HG02798 (cell line): ENCODE data around the gene XRCC5.
"Not testable (repeated sequence)": the region's sequence is repeated elsewhere in the genome, so short reads cannot be mapped to it uniquely, and the experiment has no call there.

Source experiments
- ATAC-seq: cut with Tn5 transposase; IDR thresholded peaks from one replicate; pipeline ENCODE4 v1.9.1; 2021; ENCODE audit warnings: mild to moderate bottlenecking; ENCODE audit not compliant: unreplicated experiment, poor library complexity

Gene XRCC5

DNA sequence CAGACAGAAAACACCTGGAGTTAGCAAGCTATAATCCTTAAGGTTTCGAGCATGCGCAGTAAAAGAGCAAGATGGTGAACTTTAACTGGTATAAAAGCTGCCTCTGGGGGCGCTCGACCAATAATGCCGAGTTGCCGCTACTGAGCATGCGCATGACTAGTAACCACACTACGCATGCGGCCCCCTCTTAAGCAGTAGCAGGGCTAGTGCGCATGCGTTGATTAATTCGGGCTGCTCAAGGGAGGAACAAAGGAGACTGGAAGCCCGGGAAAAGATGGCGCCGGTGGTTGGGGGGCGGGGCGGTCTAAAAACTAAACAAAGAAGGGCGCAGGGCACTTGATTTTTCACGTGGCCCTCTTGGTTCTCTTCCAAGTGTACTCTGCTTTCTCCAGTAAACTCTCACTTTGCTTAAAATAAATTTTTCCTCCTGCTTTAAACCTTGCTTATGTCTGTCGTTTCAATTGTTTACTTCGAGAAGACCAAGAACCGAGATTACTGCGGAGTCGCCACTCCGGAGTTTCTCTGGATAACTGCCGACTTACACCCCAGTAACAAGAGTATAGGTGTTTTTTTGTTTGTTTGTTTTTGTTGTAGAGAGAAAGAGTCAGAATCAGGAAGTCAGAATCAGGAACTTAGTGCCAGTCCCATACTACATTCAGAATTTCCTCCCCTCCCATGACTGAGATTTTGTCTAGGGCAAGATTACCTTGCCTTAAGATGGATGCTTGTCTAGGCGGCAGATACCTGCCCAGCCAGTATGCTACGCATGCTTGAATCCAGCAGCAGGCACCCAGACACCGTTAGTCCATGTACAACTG, 5.8 kb downstream of the XRCC5 start:
- peak; percentile 64 for ATAC-seq

DNA sequence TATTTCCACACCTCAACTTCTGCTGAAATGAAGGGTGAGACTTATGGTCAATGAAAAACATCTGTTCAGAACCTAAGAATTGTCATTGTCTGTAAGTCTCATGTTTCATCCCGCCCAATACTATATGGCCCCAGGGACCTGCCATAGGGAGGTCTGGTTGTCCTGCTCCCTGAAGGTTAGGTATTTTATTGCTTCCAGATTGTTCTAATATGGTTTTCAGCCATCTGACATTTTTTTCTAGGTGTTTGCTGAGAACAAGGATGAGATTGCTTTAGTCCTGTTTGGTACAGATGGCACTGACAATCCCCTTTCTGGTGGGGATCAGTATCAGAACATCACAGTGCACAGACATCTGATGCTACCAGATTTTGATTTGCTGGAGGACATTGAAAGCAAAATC, 7.3 kb downstream of the XRCC5 start:
- no peak for ATAC-seq

DNA sequence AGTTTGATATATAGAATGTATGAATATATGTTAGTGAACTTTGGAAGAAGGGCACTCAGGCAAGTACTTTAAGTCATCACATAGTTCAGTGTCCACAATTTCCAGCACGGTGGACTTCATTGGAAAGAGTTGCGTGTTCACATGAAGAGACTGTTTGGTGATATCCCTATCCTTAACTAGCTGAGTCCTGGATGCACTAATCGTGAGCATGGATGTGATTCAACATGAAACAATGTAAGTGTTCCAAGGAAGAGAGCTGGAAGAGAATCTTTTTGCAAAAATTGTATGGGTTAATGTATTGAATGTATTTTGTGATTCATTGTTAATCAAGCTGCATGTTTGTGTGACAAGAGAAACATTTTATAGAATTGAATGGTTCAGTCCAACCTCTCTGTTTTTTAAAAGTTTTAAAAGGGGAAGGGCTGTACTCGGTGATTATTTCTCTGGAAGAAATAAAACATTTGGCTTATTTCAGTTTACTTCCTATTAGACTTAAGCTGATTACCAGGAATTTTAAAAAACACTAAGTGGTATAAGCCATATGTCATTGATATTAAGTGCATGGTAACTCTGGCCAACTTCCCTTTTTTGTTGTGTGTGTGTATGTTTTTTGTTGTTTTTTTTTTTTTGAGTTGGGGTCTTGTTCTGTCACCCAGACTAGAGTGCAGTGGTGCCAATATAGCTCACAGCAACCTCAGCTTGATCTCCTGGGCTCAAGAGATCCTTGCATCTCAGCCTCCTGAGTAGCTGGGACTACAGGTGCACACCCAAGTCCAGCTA, 8.6 kb downstream of the XRCC5 start:
- ATAC-seq, result no peak

DNA sequence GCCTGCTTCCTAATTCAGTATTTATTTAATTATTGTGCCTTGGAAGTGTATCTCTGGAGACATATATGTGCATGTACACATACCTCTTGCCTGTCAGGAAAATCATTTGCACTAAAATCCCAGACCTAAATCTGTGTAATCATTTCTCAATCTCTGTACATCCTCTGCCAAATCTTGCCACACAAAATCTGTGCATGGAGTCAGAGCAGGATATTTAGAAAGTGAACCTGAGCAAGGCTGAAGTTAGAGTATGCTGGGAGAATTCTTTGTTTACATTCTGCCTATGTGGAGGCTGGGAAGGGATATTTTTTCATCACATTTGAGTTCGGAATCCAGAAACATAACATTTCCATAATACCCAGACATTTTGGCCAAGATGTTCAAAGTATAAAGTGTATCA, 9.3 kb downstream of the XRCC5 start:
- ATAC-seq, result no peak

DNA sequence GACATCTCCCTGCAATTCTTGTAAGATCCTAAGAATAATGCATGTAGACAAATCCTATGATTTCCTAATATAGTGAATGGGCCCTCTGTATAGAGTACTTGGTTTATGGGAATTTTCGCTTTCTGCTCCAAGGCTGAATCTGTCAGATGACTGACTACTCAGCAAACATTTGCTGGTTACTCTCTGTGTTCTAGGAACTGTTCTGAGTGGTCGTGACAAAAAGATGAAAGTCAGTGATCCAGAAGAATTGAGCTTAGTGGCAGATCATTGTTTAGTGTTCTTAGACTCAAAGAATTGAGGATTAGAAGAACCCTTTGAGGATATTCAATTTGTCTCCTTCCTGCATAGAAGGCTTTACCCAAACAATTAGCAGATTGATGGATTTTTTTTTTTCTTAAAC, 10.0 kb downstream of the XRCC5 start:
- ATAC-seq, result no peak

DNA sequence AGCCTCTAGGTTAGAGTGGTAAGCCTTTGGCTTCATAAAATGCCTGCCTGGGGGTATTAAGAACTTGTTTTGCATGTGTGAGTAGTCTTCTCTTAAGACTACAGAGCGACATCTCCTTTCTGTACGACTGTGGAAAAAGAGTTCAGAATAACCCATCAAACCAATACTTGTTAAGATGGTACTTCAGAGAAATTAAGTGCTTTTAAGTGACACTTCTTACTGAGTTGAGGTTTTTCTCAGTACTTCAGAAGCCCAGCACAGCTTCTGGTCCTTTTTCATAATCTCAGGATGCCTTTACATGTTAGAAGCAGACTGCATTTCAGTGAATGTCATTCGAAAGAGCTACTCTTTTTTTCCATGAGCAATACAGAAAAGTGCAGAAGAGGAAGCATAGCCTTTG, 10.8 kb downstream of the XRCC5 start:
- ATAC-seq, result no peak

DNA sequence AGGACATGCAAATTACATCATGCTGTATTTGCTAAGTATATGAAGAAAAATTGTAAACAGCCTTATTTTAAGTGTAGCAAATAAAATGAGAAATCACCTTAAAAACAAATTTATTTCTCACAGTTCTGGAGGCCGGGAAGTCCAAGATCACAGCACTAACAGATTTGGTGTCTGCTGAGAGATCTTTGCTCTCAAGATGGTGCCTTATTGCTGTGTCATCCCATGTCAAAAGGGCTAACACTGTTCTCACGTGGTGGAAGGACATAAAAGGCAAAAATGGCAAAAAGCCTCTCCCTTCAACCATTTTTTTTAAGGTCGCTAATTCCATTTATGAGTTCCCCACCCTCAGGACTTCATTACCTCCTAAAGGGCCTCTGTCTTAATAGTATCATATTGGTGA, 12.1 kb downstream of the XRCC5 start:
- no peak for ATAC-seq

DNA sequence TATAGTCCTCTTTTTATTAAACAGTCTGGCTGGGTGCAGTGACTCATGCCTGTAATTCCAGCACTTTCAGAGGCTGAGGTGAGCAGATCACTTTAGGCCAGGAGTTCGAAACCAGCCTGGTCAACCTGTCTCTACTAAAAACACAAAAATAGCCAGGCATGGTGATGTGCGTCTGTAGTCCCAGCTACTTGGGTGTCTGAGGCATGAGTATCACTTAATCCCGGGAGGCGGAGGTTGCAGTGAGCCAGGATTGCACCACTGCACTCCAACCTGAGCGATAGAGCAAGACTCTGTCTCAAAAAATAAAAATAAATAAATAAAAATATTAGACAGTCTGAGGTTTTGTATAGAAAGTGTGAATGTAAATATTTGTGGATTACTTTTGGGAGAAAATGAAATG, 17.8 kb downstream of the XRCC5 start:
- ATAC-seq, result no peak

DNA sequence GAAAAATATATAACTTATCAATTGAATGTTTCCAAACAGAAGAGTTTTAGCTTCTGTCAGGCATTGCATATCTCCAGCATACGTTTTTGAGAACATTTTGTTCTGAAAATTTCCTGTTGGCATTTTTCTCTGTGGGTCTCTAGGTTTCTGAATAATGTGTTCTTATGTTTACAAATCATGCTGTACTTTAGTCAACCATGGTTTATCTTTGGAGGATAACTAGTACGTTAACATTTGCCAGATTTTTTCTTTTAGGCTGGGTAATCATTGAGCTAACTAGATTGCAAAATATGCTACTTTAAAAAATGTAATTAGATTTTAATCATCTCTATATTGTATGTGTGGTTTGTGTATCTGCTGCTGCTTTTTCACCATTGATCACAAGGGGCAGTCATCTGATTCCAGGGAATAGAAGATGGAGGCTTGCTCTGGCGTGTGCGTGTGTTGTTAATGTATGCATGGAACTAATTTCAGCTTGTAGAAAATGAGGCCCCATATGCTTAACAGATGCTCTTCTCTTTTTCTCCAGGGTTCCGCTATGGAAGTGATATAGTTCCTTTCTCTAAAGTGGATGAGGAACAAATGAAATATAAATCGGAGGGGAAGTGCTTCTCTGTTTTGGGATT, 21.3 kb downstream of the XRCC5 start:
- ATAC-seq, result no peak

DNA sequence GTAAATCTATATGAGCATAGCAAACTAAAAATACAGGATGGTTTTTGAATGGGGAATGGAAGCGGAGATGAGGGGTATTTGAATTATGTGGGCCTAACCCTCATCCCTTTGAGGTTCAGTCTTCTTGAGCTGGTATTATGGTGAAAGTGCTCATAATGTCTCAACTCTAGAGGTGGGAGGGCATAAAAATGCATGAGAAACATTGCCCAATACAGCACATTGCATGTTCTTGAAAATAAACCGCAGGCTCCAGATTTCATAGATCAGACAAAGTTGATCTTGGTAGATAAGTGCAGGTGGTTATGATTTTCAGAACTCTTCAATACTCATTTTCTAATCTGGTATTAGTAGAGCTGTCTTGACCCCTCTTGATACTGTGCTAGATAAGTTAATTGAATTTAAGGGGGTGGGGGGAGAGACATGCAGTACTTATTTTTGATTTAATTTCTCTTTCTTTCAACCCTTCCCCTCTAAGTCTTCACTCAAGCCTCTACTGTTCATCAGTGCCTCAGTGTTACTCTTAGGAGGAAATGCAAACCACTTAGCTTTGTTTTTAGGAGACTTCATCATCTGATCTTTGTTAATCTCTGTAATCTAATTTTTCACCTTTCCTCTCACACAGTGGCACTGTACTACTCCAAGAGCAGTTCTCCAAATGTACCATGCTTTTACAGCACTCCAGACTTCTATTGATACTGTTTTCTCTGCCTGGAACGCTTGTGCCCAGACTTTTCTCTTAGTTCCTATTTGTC, 22.2 kb downstream of the XRCC5 start:
- ATAC-seq, result no peak

DNA sequence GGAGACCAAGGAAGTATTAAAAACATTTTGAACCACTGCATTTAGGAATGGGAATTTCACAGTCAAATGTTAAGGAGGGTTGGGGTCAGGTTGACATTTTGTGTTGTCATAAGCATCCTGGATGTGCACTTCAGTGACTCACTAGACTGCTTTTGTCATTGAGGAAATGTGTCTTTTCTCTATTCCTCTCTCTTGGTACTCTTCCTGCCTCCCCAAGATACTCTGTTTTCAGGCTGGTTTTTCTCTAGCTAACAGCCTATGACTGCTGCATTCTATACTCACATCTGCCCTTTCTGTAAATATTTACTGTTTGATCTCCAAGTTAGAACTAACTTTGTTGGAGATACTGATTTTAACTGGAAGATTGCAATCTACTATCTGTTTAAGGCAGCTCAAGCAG, 23.4 kb downstream of the XRCC5 start:
- no peak for ATAC-seq

DNA sequence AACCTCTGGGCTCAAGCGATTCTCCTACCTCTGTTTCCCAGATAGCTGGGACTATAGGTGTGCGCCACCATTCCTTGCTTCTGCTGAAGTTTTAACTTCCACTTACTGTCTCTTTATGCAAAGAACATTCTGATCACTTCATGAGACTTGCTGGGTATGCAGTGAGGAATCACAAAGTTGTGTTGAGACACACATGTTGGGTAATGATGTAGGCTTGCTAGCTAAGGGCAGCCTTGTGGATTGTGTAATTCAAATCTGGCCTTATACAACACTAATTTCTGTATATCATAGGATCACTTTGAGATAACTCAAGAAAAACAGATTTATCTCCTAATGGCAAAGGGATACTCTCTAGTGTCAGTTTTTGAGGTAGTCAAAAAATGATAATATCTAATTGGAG, 24.2 kb downstream of the XRCC5 start:
- no peak for ATAC-seq

DNA sequence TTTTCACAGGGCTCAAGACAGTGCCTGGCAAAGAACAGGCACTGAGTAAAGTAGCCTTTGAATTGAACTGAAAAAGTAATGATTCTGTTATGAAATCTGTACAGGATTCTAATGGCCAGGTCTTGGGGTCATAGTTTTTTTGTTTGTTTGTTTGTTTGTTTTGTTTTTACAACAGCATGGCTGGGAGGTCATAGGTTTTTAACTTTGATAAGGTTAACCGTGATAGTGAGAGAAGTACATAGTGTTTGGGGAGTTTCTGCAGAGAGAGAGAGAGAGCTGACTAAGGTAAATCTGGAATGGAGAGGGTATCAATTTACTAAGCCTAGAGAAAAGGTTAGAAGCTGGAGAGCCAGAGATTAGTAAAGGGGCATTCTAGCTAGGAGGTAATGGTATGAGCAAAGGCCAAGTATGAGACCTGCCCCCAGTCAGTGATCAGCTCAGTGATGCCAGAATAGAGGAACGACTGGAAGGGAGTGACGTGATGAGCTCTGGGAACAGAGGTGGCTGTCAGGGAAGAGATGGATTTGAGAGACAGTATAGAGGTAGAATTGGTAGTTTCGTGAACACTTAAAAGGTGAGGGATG, 25.9 kb downstream of the XRCC5 start:
- no peak for ATAC-seq

DNA sequence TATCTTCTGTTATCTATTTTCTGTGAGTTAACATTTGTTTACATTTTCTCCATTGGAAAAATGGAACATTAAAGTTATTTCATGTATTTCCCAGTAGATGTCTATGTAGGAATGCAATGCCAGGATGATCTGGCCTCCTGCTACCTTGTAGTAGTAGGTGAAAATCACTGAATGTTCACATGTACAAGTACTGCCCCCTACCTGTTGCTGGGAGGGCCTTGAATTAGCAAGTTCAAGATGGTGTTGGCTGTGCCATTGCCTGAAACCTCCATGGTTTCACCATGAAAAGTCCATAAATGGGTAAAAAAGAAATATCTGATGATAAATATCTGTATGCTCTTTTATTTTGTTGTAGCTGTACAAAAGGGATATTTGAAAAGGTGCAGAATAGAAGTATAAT, 30.7 kb downstream of the XRCC5 start:
- no peak for ATAC-seq

DNA sequence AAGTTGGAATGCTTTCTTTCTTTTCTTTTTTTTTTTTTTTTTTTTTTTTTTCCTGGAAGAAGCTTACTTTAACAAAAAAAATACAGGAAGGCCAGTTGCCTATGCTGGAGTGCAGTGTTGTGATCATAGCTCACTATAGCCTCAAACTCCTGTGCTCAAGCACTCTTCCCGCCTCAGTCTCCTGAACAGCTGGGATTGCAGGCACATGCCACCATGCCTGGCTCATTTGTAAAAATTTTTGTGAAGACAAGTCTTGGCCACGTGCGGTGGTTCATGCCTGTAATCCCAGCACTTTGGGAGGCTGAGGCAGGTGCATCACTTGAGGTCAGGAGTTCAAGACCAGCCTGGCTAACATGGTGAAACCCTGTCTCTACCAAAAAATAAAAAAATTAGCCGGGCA, 32.4 kb downstream of the XRCC5 start:
- not testable (repeated sequence) for ATAC-seq

DNA sequence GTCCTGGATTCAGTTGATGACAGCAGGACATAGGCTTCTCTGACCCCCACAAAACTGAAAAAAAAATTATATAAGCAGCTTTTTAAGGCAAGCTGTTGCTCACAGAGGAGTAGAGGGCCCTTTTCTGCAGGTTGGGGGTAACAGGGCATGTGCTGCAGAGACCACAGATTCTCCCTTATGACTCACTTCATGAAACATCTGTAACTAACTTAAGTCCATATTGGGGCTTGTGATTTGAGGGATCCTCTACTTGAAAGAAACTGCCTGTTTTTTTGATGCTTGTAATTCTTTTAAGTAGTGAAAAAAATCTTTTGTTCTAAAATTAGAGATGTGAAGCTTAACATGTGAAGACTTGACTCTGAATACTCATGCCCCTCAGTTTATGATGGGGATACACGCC, 33.4 kb downstream of the XRCC5 start:
- peak; percentile 98 for ATAC-seq

DNA sequence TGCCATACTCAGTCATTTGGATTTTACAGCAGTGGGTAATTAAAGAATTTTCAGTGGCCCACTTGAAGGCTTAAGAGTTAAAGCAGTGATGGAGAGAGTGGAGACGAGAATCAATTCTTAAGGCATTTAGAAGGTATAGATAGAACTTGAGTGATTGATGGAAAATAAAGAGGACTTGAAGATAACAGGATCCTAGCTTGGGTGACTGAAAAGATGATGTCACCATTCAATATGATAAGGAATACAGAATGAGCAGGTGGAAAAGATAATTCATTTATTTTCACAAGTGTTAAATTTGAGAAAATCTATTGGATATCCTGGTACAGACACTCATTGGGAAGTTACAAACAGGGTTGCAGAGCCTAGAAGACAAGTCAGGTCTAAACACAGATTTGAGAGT, 35.2 kb downstream of the XRCC5 start:
- ATAC-seq, result no peak

DNA sequence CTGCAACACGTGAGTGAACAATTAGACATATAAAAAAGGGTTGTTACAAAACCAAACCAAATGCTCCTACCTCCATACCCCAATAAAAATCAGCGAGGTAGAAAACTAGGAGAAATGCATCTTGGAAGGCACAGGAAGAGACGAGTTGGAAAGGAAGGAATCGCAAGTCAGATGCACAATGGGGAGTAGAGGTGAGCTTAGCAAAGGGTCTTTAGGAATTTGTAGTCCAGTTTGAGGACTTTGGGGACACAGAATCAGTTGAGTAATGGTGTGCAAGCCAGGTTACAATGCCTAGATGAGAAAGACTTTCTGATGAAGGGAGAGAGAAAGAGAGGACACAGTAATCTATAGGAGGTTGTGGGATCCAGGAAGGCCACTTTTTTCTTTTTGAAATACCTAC, 35.7 kb downstream of the XRCC5 start:
- no peak for ATAC-seq

DNA sequence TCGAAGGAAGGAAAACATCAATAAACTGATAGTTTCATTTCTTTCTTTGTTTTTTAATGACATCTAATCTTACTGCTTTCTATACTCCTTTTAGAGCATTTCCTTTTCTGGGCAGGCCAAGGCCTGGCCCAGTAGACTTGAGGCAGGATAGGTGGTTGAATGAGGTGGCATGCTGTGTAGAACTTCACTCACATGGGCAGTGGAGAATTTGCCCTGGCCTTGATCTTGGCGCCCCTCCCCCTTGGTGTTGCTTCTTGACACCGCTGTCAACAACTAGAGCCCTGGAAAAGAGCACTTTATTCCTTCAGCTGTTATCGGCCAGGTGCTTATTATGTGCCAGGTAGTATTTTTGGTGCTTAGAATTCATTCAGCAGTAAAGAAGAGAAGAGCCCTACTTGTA, 37.4 kb downstream of the XRCC5 start:
- ATAC-seq, result no peak
